Measurements from ENCODE around the gene DXO. TPM values are rescaled to one million over a fixed set of nuclear protein-coding genes. Genes with fewer than 3 reads are reported as not detected.

Gene DXO
- total RNA-seq, 1 donor from 2014 or later, result 8.4 TPM

DNA sequence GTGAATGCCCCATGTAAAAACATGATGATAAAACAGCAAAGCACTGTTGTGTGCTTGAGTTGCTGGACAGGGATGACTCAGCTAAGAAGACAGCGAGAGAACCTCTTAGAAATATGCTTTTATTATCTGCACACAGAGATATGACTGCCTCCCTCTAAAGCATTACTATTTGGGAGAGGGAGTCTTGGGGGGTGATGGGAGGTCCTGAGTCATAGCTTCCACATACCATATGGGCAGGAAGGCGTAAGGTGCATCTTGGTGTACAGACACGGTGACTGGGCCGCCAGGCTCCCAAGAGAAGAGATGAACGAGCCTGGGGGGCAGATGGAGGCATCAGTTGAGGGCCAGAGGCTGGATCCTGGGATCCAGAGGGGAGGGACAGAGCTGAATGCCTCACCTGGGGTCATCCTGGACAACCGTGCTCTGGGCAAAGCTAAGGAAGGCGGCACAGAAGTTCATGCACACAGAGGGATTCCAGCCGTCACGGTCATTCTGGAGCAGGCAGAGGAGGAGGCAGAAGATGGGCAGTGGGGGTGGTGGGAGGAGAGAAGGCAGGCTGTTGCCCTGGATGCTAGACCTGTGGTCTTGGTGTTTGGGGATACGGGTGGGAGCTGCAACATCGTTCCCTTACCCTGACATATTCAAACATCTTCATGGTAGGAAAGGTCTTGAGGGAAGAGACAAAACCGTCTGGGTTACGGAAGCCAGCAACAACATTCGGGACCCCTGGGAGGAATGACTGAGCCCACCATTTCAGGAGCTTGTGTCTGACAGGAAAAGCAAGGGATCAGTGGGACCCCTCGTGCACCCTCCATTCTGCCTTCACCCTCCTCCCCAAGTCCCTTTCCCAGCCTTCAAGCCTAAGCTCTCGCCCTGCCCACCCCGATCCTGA lies 2.0 kb downstream of the DXO start:
- TF ChIP-seq, protein P1, sequence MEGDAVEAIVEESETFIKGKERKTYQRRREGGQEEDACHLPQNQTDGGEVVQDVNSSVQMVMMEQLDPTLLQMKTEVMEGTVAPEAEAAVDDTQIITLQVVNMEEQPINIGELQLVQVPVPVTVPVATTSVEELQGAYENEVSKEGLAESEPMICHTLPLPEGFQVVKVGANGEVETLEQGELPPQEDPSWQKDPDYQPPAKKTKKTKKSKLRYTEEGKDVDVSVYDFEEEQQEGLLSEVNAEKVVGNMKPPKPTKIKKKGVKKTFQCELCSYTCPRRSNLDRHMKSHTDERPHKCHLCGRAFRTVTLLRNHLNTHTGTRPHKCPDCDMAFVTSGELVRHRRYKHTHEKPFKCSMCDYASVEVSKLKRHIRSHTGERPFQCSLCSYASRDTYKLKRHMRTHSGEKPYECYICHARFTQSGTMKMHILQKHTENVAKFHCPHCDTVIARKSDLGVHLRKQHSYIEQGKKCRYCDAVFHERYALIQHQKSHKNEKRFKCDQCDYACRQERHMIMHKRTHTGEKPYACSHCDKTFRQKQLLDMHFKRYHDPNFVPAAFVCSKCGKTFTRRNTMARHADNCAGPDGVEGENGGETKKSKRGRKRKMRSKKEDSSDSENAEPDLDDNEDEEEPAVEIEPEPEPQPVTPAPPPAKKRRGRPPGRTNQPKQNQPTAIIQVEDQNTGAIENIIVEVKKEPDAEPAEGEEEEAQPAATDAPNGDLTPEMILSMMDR (IDR thresholded peaks at IDR 0.05; ENCODE audit: insufficient read depth, low read length, severe bottlenecking), result no peak
- Histone ChIP-seq H3K4me3 (ENCODE audit: low read depth, low read length) (no peak overlapping the region), H3K36me3 (ENCODE audit: control insufficient read depth, insufficient read depth, low read length) (peaks cover 22% of the 10 kb centered on the region), H3K27me3 (ENCODE audit: control insufficient read depth, insufficient read depth, low read length) (no peaks in the 10 kb centered on the region)
- DNase-seq (ENCODE audit: low read depth) (no peak), FAIRE-seq (no peak)

DNA sequence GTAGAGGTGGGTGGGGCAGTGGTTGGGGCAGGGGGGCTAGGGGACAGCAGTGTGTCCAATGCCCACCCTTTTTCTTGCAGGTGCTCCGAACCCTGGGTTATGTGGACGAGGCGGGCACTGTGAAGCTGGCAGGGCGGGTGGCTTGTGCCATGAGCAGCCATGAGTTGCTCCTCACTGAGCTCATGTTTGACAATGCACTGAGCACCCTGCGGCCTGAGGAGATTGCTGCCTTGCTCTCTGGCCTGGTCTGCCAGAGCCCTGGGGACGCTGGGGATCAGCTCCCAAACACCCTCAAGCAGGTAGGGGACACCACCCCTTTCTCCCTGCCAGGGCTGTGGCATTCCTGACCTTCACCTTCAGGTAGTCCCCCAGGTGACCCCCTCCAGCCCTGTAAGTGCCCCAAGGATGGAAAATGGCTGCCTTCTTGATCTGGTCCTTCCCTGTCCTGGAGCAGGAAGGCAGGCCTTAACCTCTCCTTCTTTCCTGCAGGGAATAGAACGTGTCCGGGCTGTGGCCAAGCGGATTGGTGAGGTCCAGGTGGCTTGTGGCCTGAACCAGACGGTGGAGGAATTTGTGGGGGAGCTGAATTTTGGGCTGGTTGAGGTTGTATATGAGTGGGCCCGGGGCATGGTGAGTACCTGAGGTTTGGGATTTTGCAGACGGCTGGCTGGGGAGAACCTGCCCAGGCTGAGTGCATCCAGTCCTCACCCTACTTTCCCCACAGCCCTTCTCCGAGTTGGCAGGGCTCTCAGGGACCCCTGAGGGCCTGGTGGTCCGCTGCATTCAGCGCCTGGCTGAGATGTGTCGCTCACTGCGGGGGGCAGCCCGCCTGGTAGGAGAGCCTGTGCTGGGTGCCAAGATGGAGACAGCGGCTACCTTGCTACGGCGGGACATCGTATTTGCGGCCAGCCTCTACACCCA lies 2.9 kb downstream of the DXO start:
- Histone ChIP-seq H3K36me3 (ENCODE audit: control insufficient read depth, insufficient read depth, low read length) (peaks cover 26% of the 10 kb centered on the region), H3K4me3 (ENCODE audit: low read depth, low read length) (no peak overlapping the region), H3K27me3 (ENCODE audit: control insufficient read depth, insufficient read depth, low read length) (no peaks in the 10 kb centered on the region)
- FAIRE-seq (no peak), DNase-seq (ENCODE audit: low read depth) (no peak)
- TF ChIP-seq, protein P1 (IDR thresholded peaks at IDR 0.05; ENCODE audit: insufficient read depth, low read length, severe bottlenecking), result no peak

DNA sequence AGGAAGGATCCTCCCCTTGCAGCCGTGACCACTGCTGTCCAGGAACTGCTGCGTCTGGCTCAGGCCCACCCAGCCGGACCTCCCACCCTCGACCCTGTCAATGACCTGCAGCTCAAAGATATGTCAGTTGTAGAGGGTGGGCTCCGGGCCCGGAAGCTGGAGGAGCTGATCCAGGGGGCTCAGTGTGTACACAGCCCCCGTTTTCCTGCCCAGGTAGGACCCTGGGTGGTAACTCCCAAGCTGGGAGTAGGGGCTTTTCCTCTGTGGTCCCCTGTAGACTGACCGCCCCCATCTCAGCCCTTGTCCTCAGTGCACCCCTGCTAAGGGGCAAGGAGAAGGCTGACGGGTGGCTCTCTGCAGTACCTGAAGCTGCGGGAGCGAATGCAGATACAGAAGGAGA lies 3.6 kb downstream of the DXO start:
- no peak overlapping the region for H3K4me3 ChIP-seq (ENCODE audit: low read depth, low read length)
- no peak for FAIRE-seq
- no peaks in the 10 kb centered on the region for H3K27me3 ChIP-seq (ENCODE audit: control insufficient read depth, insufficient read depth, low read length)
- DNase-seq (ENCODE audit: low read depth), result no peak
- peaks cover 28% of the 10 kb centered on the region for H3K36me3 ChIP-seq (ENCODE audit: control insufficient read depth, insufficient read depth, low read length)
- TF ChIP-seq, protein P1 (IDR thresholded peaks at IDR 0.05; ENCODE audit: insufficient read depth, low read length, severe bottlenecking), result no peak

DNA sequence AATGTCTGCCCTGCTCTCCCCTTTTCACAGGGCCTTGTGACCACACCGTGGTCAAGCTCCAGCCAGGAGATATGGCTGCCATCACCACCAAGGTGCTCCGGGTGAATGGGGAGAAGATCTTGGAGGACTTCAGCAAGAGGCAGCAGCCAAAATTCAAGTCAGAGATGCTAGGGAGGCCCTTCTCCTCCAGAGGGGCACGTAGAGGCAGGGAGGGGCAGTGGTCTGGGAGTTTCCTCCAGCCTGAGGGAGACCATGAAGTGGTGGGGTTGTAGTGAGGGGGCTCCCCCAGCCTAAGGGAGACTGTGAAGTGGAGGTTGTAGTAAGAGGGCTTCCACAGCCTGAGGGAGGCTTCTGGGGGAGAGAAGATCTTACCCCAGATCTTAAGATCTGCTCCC lies 4.0 kb downstream of the DXO start:
- Histone ChIP-seq H3K4me3 (ENCODE audit: low read depth, low read length) (no peak overlapping the region), H3K27me3 (ENCODE audit: control insufficient read depth, insufficient read depth, low read length) (no peaks in the 10 kb centered on the region), H3K36me3 (ENCODE audit: control insufficient read depth, insufficient read depth, low read length) (peaks cover 32% of the 10 kb centered on the region)
- TF ChIP-seq, protein P1 (IDR thresholded peaks at IDR 0.05; ENCODE audit: insufficient read depth, low read length, severe bottlenecking), result no peak
- FAIRE-seq, result no peak
- no peak for DNase-seq (ENCODE audit: low read depth)

DNA sequence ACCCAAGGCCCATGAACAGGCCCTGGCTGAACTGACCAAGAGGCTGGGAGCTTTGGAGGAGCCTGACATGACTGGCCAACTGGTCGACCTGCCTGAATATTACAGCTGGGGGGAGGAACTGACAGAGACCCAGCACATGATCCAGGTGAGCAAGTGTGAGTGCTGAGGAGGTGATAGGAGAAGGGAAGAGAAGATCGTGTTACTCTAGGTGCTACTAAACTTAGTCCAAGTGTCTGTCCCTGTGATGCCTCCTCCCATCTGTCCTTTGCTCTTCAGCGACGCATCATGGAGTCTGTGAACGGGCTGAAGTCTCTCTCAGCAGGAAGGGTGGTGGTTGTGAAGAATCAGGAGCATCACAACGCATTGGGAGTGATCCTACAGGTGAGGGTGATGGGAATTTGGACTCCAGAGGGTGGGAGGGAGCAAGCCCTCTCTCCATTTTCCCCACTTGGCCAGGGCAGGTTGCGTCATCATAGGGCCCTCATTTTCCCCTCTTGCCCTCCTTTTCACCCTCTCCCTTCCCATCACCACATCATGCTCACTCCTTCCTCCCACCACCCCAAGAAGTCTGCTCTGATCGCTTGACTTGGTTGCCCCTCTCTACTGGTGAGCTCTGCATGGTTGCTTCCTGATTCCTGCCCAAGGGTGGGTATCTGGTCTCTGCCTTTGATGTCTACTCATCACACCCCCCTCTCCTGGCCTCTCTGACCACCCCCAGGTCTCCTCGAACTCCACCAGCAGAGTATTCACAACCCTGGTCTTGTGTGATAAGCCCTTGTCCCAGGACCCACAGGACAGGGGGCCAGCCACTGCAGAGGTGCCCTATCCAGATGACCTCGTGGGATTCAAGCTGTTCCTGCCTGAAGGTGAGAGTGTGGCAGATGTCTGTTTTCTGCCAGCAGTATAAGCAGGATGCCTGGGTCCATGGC lies 4.7 kb downstream of the DXO start:
- Histone ChIP-seq H3K27me3 (ENCODE audit: control insufficient read depth, insufficient read depth, low read length) (no peaks in the 10 kb centered on the region), H3K36me3 (ENCODE audit: control insufficient read depth, insufficient read depth, low read length) (peaks cover 36% of the 10 kb centered on the region), H3K4me3 (ENCODE audit: low read depth, low read length) (no peak overlapping the region)
- no peak for FAIRE-seq
- TF ChIP-seq, protein P1 (IDR thresholded peaks at IDR 0.05; ENCODE audit: insufficient read depth, low read length, severe bottlenecking), result no peak
- no peak for DNase-seq (ENCODE audit: low read depth)
